ENCODE measurements around the gene SLC10A1. TPM values are rescaled to one million over a fixed set of nuclear protein-coding genes. Genes with fewer than 3 reads are reported as not detected.

The SLC10A1 gene
- total RNA-seq, 4 donors from 2014 or later: not detected

- Histone ChIP-seq H3K36me3 (no peaks in the 10 kb centered on the region), H3K27ac (no peak overlapping the region), H3K27me3 (no peaks in the 10 kb centered on the region), H3K4me1 (no peaks in the 10 kb centered on the region), H3K4me3 (no peak overlapping the region), H3K9me3 (no peaks in the 10 kb centered on the region)
- intact Hi-C loops (cut with DNase I; ENCODE audit: low total_unique reads): no loop called here
- TF ChIP-seq CTCF (IDR thresholded peaks at IDR 0.05) (no peak), POLR2A (IDR thresholded peaks at IDR 0.05) (no peak)
- DNase-seq: no peak
Observed at GRCh38 chr14:69811227-69811867, 14.3 kb upstream of the SLC10A1 start.

GRCh38 chr14:69808919-69809808 is 12.1 kb upstream of the SLC10A1 start:
- intact Hi-C loops (cut with DNase I; ENCODE audit: low total_unique reads): no loop called here
- H3K9me3 ChIP-seq: no peaks in the 10 kb centered on the region
- H3K27ac ChIP-seq: no peak overlapping the region
- no peaks in the 10 kb centered on the region for H3K4me1 ChIP-seq
- no peak for DNase-seq
- no peak overlapping the region for H3K4me3 ChIP-seq
- TF ChIP-seq POLR2A (IDR thresholded peaks at IDR 0.05): no peak
- no peak for TF ChIP-seq CTCF (IDR thresholded peaks at IDR 0.05)
- no peaks in the 10 kb centered on the region for H3K36me3 ChIP-seq
- no peaks in the 10 kb centered on the region for H3K27me3 ChIP-seq

- no peaks in the 10 kb centered on the region for H3K27me3 ChIP-seq
- H3K36me3 ChIP-seq: no peaks in the 10 kb centered on the region
- no peak overlapping the region for H3K27ac ChIP-seq
- H3K9me3 ChIP-seq: no peaks in the 10 kb centered on the region
- TF ChIP-seq POLR2A (IDR thresholded peaks at IDR 0.05) (no peak), CTCF (IDR thresholded peaks at IDR 0.05) (no peak)
- no peak overlapping the region for H3K4me3 ChIP-seq
- DNase-seq: no peak
- intact Hi-C loops (cut with DNase I; ENCODE audit: low total_unique reads): no loop called here
- no peaks in the 10 kb centered on the region for H3K4me1 ChIP-seq
Observed at GRCh38 chr14:69807192-69807591, 10.2 kb upstream of the SLC10A1 start.

GRCh38 chr14:69804902-69805301 is 7.9 kb upstream of the SLC10A1 start:
- H3K4me3 ChIP-seq: no peak overlapping the region

More at GRCh38 chr14:69804902-69805301, 7.9 kb upstream of the SLC10A1 start:
- H3K27me3 ChIP-seq: no peaks in the 10 kb centered on the region
- no peaks in the 10 kb centered on the region for H3K4me1 ChIP-seq
- TF ChIP-seq POLR2A (IDR thresholded peaks at IDR 0.05): no peak
- TF ChIP-seq CTCF (IDR thresholded peaks at IDR 0.05): no peak
- DNase-seq: no peak
- no peaks in the 10 kb centered on the region for H3K36me3 ChIP-seq
- intact Hi-C loops (cut with DNase I; ENCODE audit: low total_unique reads): no loop called here
- no peak overlapping the region for H3K27ac ChIP-seq
- H3K9me3 ChIP-seq: no peaks in the 10 kb centered on the region
